K562 (cell line): ENCODE results near the gene TMSB10. TPM values are rescaled to one million over a fixed set of nuclear protein-coding genes. Genes with fewer than 3 reads are reported as not detected.

Experiments used
- ADNP ChIP-seq: fragments of 200-800 bp; sonication (Bioruptor generic); IDR thresholded peaks from 2 replicates; pipeline ENCODE4 v1.6.1; 2016; ENCODE audit warnings: missing genetic modification characterization, missing compliant biosample characterization
- ASH1L ChIP-seq: fragments of 450-650 bp; IDR thresholded peaks from 2 replicates; pipeline ENCODE4 v1.6.1; 2018; ENCODE audit warnings: borderline replicate concordance, mild to moderate bottlenecking, low read depth; ENCODE audit not compliant: partially characterized antibody
- CXXC5 ChIP-seq: fragments of 250-450 bp; sonication (Bioruptor Pico); IDR thresholded peaks from 2 replicates; pipeline ENCODE4 v1.8.0; 2022; ENCODE audit warnings: inconsistent platforms, mild to moderate bottlenecking, moderate library complexity
- FOXO4 ChIP-seq: fragments of 450-650 bp; formaldehyde crosslinking; IDR thresholded peaks from 2 replicates; pipeline ENCODE4 v1.4.0; 2020; ENCODE audit warnings: mild to moderate bottlenecking, moderate library complexity
- MEF2D ChIP-seq: conservative IDR thresholded peaks from 2 replicates; pipeline ENCODE4 v1.6.1; 2016; ENCODE audit warnings: low read depth, missing genetic modification characterization, missing compliant biosample characterization
- MEIS2 ChIP-seq: fragments of 450-650 bp; IDR thresholded peaks from 2 replicates; pipeline ENCODE4 v1.6.1; 2014; ENCODE audit warnings: mild to moderate bottlenecking; ENCODE audit not compliant: partially characterized antibody
- NR2F6 ChIP-seq: fragments of 450-650 bp; formaldehyde crosslinking; IDR thresholded peaks from 2 replicates; pipeline ENCODE4 v1.4.0; 2020; ENCODE audit warnings: mild to moderate bottlenecking
- NRF1 ChIP-seq, 2 experiments: fragments of 450-650 bp; IDR thresholded peaks in 1 of 2; conservative IDR thresholded peaks in 1 of 2; 2 replicates each; pipeline ENCODE4 v1.6.1; 2014; ENCODE audit warnings: mild to moderate bottlenecking in 2 of 2
- RAD21 ChIP-seq, 2 experiments: fragments of 250-450 bp in 1 of 2; fragments of 450-650 bp in 1 of 2; sonication (Bioruptor Pico) in 1 of 2; formaldehyde crosslinking in 1 of 2; IDR thresholded peaks in 1 of 2; conservative IDR thresholded peaks in 1 of 2; 2 replicates each; pipeline versions ENCODE4 v1.4.0 to v1.8.0; 2020 to 2022; ENCODE audit warnings: mild to moderate bottlenecking in 2 of 2, moderate library complexity in 1 of 2
- ZBTB9 ChIP-seq: fragments of 450-650 bp; formaldehyde crosslinking; IDR thresholded peaks from 2 replicates; pipeline ENCODE4 v1.4.0; 2020; ENCODE audit warnings: mild to moderate bottlenecking, moderate library complexity
- ZNF444 ChIP-seq: fragments of 250-450 bp; sonication (Bioruptor Pico); IDR thresholded peaks from 2 replicates; pipeline ENCODE4 v1.4.0; 2020; ENCODE audit warnings: mild to moderate bottlenecking, moderate library complexity
- polyA plus RNA-seq, 8 experiments: library from polyadenylated mRNA; depleted of rRNA in 4 of 8; stranded (reverse) in 5 of 8; unstranded in 3 of 8; fragments of >200 nt; fragmentation: Nextera tagmentation in 2 of 8; fragmentation: Illumina TruSeq in 1 of 8; extraction: Ambion mirVana in 2 of 8; extraction: Trizol in 1 of 8; gene quantifications; 2 replicates each; pipeline versions ENCODE4 v1.2.1 to v1.2.3, GENCODE V29; 2011 to 2014; ENCODE audit warnings: inconsistent platforms in 1 of 8, missing spikeins in 1 of 8
- total RNA-seq, 7 experiments: library from RNA; depleted of rRNA in 6 of 7; stranded (reverse); fragments of >200 nt in 6 of 7; fragmentation: Illumina TruSeq in 2 of 7; extraction: Trizol in 2 of 7; gene quantifications; 2 replicates each; pipeline versions ENCODE4 v1.2.1 to v1.2.3, GENCODE V29; 2011 to 2021; ENCODE audit warnings: low replicate concordance in 1 of 7

The TMSB10 gene
- total and polyA plus RNA-seq, 9 of the 15 experiments (the other 6 are each of a cell fraction or from before 2014, with no cell fraction given), result 382 to 2,226 (median 959) TPM

- no peak for TF ChIP-seq ASH1L
- no peak for TF ChIP-seq MEF2D (tag)
- TF ChIP-seq ZBTB9 (CRISPR knock-in tag), result no peak
- TF ChIP-seq ADNP (tag), result peak; percentile 46; the same call in 1 of the 2 replicates
- no peak for TF ChIP-seq NR2F6 (CRISPR knock-in tag)
- TF ChIP-seq FOXO4, result no peak
- TF ChIP-seq CXXC5 (CRISPR knock-in tag), result no peak
- no peak for TF ChIP-seq RAD21 (CRISPR knock-in tag; conservative IDR thresholded peaks at IDR 0.05 in 1 of 2, IDR thresholded peaks at IDR 0.05 in 1 of 2)
- no peak for TF ChIP-seq ZNF444 (CRISPR knock-in tag)
- no peak for TF ChIP-seq NRF1 (conservative IDR thresholded peaks at IDR 0.05 in 1 of 2, IDR thresholded peaks at IDR 0.05 in 1 of 2)
- TF ChIP-seq MEIS2, result peak; percentile 61
These were observed 32.9 kb downstream of the TMSB10 start (continued) for GRCh38 chr2:84938194-84938879.
